Choroid plexus epithelial cell (primary cell): Measurements from ENCODE around the gene SGO2.

Experiments used
- DNase-seq: peaks from one replicate; pipeline ENCODE4 v3.0.0-alpha.2; 2010; ENCODE audit warnings: low read depth
- H3K4me3 ChIP-seq: 2 replicates; pipeline ENCODE4 v1.5.1; 2011; ENCODE audit warnings: low read depth, mild to moderate bottlenecking, control low read depth, low read length, moderate library complexity
- TF ChIP-seq, protein P1 (sequence below): conservative IDR thresholded peaks from 2 replicates; pipeline ENCODE4 v1.5.1; 2011; ENCODE audit warnings: low read depth, mild to moderate bottlenecking, control low read depth, inconsistent platforms, low read length, moderate library complexity

The SGO2 gene

DNA sequence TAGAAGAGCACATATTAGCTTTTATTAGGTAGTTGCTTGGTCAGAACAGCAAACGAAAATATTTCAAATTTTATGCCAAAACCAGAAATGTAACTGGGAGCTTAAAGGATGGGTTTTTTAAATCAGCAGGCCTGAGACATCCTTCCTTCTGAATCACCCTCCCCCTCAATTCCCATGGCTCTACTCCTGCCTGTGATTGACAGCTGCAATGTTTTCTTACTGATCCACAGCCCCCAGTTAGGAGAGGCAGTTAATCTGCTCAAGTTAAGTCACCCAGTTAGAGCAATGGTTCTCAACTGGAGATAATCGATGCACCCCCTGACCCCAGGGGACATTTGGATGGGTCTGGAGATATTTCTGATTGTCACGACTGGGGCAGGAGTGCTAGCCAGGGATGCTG lies 41.1 kb upstream of the SGO2 start:
- no peak overlapping the region for H3K4me3 ChIP-seq
- TF ChIP-seq, protein P1, sequence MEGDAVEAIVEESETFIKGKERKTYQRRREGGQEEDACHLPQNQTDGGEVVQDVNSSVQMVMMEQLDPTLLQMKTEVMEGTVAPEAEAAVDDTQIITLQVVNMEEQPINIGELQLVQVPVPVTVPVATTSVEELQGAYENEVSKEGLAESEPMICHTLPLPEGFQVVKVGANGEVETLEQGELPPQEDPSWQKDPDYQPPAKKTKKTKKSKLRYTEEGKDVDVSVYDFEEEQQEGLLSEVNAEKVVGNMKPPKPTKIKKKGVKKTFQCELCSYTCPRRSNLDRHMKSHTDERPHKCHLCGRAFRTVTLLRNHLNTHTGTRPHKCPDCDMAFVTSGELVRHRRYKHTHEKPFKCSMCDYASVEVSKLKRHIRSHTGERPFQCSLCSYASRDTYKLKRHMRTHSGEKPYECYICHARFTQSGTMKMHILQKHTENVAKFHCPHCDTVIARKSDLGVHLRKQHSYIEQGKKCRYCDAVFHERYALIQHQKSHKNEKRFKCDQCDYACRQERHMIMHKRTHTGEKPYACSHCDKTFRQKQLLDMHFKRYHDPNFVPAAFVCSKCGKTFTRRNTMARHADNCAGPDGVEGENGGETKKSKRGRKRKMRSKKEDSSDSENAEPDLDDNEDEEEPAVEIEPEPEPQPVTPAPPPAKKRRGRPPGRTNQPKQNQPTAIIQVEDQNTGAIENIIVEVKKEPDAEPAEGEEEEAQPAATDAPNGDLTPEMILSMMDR = no peak
- no peak for DNase-seq

DNA sequence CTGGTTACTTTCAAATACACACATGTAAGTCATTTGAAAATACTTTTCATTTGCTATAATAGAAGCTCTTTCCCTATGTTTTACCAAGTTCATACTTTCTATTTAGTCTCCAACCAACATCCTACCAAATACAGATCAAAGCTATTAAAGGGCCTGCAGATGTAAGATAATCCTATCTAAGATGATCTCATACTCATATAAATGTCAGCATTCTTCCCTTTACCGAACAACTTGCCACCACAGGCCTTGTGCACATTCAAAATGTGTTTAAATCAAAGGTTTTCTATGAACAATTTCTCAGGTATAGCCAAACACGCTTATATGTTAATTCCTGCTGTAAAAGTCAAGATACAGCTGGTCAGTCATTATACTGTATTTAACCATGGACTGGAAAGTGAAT lies 39.5 kb upstream of the SGO2 start:
- DNase-seq = no peak
- TF ChIP-seq, protein P1 = no peak
- H3K4me3 ChIP-seq = no peak overlapping the region

DNA sequence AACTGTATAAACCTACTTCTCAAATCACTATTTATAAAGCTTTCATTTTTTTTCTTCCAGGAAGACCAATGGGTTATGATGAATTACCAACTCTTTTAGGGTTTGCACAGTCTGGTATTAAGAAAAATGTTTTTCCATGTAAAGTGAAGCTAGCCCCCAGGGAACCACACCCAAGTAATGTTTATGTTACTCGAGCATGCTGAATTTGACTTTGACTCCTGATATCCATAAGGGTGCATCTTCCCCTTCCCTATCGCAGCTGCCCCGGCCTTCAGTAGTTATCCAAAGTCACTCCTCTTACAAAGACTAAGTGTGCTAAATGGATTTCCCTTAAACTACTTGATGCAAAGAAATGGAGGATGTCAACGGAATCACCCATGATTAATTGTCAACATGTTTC lies 37.8 kb upstream of the SGO2 start:
- H3K4me3 ChIP-seq = no peak overlapping the region
- no peak for DNase-seq
- TF ChIP-seq, protein P1 = no peak

DNA sequence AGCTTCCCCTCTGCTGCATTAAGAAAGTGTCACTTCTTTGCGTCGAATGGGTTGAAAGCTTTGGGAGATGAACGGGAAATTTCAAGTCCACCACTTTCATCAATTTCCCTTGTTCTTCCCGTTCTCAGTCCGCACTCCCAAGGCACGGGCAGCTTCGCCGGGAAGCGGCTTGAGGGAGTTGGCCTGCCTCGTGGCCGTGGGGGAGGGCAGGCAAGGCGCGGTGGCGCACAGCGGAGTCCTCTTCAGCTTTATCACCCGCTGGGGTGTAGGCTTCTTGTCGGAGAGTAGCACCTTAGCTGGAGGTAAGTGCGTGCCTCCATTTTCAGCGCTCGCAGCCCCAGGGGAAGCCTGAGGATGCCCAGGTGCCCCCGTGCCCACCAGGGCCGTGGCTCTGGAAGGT lies 36.0 kb upstream of the SGO2 start:
- DNase-seq = no peak
- TF ChIP-seq, protein P1 = no peak
- H3K4me3 ChIP-seq = no peak overlapping the region

DNA sequence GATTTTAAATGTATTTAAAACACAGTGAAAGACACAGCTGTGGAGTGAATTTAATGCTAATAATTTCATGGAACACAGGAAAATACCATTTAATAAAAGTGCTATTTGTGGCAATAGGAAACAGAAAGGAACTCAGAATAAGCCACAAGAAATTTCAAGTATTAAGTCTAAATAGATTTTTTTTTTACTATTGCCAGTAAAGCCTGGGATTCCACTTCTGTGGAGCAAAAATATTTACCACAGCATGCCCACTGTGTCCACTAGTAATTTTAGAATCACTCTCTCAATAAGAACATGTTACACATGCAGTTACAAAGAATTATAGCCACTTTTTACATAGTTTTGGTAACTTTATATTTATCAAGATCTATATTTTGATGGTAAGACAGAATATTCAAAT lies 33.4 kb upstream of the SGO2 start:
- H3K4me3 ChIP-seq = no peak overlapping the region
- DNase-seq = no peak
- TF ChIP-seq, protein P1 = no peak

DNA sequence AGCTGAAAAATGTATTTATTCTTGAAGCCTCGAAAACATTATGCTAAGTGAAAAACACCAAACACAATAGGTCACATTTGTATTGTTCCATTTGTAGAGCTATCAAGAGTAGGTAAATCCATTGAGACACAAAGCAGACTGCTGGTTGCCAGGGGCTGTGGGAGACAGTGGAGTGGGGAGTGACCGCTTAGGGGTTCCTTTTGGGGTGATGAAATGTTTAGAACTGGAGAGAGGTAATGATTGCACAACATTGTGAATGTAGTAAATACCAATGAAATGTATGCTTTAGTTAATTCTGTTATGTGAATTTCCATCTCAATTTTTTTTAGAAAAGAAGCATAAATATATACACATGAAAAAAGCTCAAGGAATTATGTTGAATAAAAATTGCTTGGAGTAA lies 32.0 kb upstream of the SGO2 start:
- no peak for DNase-seq
- H3K4me3 ChIP-seq = no peak overlapping the region
- TF ChIP-seq, protein P1 = no peak

DNA sequence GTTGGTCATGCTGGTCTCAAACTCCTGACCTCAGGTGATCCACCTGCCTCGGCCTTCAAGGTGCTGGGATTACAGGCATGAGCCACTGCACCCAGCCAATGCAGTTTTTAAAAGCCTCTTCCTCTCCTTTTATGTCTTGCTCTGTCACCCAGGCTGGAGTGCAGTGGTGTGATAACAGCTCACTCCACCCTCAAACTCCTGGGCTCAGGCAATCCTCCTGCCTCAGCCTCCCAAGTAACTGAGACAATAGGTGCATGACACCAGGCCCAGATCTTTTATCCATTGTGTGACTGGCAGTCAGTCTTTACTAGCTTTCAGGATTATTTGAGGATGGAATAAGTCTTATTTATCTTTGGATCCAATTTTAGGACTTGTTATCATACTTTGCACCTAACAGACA lies 29.3 kb upstream of the SGO2 start:
- no peak for DNase-seq
- no peak overlapping the region for H3K4me3 ChIP-seq
- TF ChIP-seq, protein P1 = no peak
